Stimulated activated CD4-positive, alpha-beta T cell treated with anti-CD3 and anti-CD28 coated beads, TNF-alpha, amount 100 ng/mL, for 4 hours (primary cell): ENCODE data around the gene RASD2.

Source experiments
- DNase-seq, 3 experiments: peaks; one replicate each; pipeline ENCODE4 v3.0.0-alpha.2; 2020; ENCODE audit warnings: low read depth in 3 of 3

The RASD2 gene

GRCh38 chr22:35518811-35519210 lies 21.8 kb upstream of the RASD2 start:
- no peak for DNase-seq

- DNase-seq: no peak
Observed at GRCh38 chr22:35519306-35520000, 21.2 kb upstream of the RASD2 start.

- DNase-seq: no peak
Observed at GRCh38 chr22:35521358-35522224, 19.0 kb upstream of the RASD2 start.

- no peak for DNase-seq
Observed at GRCh38 chr22:35522225-35523149, 18.1 kb upstream of the RASD2 start.

GRCh38 chr22:35523167-35523947 lies 17.3 kb upstream of the RASD2 start:
- no peak for DNase-seq

- DNase-seq: no peak
Observed at GRCh38 chr22:35524966-35525686, 15.5 kb upstream of the RASD2 start.

GRCh38 chr22:35525687-35526332 lies 14.8 kb upstream of the RASD2 start:
- DNase-seq: no peak

GRCh38 chr22:35526333-35526979 lies 14.2 kb upstream of the RASD2 start:
- DNase-seq: no peak

GRCh38 chr22:35528927-35529326 lies 11.7 kb upstream of the RASD2 start:
- DNase-seq: no peak

GRCh38 chr22:35530700-35531099 lies 9.9 kb upstream of the RASD2 start:
- DNase-seq: no peak

- DNase-seq: no peak
Observed at GRCh38 chr22:35531202-35531601, 9.4 kb upstream of the RASD2 start.

- no peak for DNase-seq
Observed at GRCh38 chr22:35531676-35532075, 9.0 kb upstream of the RASD2 start.

GRCh38 chr22:35533365-35534029 lies 7.1 kb upstream of the RASD2 start:
- DNase-seq: no peak

GRCh38 chr22:35534091-35534490 lies 6.5 kb upstream of the RASD2 start:
- no peak for DNase-seq

- no peak for DNase-seq
Observed at GRCh38 chr22:35537232-35537631, 3.4 kb upstream of the RASD2 start.

GRCh38 chr22:35538801-35539321 lies 1.8 kb upstream of the RASD2 start:
- no peak for DNase-seq

GRCh38 chr22:35539487-35539886 lies 1.1 kb upstream of the RASD2 start:
- DNase-seq: no peak

- DNase-seq: peak; percentile 34 to 64 (median 52)
Observed at GRCh38 chr22:35539910-35540594, 579 bp upstream of the RASD2 start.
